Activated T-cell treated with anti-CD3 and anti-CD28 coated beads, Interleukin-2, amount 50 U/mL, for 1 hour (primary cell): Measurements from ENCODE around the gene CLINT1.

Experiments
- DNase-seq: peaks from one replicate; pipeline ENCODE4 v3.0.0-alpha.2; 2020

CLINT1 gene

GRCh38 chr5:157756122-157756521 lies 102.8 kb downstream of the CLINT1 start:
- DNase-seq = no peak

GRCh38 chr5:157750320-157750719 lies 108.6 kb downstream of the CLINT1 start:
- DNase-seq = no peak

- no peak for DNase-seq
Measured at GRCh38 chr5:157749462-157749799, 109.5 kb downstream of the CLINT1 start.

DNA sequence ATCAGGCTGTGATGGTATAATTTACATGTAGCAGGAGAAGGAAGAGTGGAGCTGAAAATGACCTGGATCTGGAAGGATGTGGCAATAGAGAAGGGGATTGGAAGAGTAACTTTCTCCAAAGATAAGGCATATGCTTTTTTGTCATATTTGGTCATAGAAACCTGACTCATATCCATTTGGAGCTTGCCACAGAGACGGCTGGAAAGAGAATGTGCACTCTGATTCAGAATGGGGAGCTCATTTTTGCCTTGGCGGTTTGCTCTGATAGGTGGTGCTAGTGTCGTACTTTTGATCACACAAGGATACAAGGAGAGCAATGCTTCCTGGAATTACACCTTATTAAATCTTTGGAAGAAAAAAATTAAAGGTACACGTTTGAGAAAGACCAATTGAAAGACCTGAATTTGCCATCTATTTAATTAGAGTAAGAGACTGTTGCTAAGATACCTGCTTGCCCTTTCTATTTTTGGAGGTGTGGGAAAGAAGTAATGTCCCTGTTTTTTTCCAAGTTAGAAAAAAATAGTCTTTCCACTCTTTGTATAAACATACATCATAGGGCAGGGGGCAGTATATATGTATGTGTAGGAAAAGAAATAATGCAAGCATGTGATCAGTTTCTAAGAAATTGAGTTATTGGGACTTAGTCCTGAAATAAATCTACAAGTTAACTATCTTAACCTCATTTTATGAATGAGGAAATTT lies 110.0 kb downstream of the CLINT1 start:
- no peak for DNase-seq

GRCh38 chr5:157747766-157748700 lies 110.9 kb downstream of the CLINT1 start:
- no peak for DNase-seq

DNA sequence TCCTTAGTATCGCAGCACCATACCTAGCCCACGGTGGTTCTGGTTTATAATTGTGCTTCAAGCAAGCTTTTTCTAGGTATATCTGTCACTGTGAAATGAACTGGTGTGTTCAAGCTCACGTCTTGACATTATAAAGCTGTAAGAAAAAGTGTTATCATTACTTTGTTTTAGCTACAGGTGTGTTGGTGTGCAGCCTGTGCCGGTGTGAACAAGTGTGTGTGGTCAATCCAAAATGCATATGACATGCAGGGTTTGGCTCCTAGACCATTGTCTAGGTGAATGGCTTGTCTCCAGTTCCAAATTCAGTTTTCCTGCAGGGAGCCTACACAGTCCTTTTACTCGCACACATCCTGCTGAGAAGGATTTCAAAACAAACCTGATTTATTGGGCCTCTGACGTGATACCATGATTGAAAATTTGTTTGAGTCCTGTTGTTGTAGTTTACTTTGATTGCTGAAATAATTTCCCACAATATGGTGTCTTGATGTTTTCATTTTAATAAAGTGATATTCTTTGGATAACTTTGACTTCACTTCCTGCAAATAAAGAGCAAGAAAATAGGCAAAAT lies 111.7 kb downstream of the CLINT1 start:
- no peak for DNase-seq

- no peak for DNase-seq
Measured at GRCh38 chr5:157745041-157745456, 113.9 kb downstream of the CLINT1 start.

DNA sequence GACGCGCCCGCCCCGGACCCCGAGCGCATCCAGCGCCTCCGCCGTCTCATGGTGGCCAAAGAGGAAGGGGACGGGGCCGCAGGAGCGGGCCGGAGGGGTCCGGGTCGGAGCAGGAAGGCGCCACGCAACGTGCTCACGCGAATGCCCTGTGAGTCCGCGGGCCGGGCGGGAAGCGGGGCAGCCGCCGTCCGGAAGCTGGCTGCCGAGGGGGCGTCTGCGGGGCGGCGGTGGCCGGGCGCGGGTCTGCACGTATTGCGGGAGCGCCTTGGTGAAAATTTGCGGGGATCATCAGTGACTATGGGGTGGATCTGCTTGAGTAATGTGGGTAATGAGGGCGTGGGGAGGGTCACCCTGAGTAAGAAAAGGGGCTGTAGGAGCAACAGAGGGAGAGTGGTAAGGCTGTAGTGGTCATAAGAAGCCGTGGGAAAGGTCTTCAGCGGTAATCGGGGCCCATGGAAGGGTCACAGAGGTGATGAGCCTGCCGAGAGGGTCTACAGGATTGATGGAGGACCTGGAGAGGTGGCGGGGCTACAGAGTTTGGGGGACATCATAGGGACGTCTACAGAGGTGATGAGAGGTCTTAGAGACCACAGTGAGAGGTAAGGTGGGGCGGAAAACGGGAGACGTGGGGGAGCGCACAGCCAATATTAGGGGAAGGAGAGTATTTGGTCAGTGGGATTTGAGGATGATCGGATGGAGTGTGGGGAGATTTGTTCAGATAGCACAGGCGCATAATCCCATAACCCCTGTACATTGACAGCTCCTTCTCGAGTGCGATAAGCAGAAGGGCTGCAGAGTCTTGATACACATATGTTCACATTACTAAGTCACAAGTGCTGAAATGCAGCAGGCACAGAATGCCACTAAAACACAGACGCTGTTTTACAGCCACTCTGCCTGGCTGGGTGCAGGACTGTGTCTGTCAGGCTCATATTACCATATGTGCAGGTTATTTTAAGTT lies 114.6 kb downstream of the CLINT1 start:
- no peak for DNase-seq

DNA sequence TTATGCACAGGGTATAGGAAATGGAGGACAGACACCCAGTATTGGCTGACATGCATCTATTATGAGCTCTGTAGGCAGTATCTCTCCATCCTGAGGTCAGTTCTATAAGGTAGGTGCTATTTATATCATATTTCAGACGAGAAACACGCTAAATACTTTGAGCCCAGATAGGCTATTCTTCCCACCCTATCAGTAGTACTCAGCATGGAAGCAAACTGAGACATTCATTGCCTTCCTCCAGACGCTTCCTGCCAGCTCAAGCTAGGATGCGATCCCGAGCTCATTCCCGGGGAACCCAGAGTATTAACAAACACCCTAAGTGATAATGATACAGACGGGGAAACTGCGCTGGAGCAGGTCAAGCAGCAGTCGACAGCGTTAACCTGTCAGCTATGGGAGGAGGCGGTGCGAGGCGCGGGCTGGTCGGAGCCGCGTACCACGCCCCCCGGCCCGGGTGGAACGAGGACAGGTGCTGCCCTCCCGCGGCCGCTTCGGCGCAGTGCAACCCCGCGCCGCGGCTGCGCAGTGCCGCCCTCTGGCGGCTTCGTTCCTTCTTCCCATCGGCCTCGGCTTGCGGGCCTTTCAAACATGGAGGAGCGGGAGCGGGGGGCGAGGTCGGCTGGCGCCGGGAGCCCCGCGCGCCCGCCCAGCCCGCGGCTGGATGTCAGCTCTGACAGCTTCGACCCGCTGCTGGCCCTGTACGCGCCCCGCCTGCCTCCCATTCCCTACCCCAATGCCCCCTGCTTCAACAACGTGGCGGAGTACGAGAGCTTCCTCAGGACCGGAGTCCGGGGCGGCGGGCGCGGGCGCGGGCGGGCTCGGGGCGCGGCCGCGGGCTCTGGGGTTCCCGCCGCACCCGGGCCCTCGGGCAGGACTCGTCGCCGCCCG lies 115.5 kb downstream of the CLINT1 start, which contains the start of gene LSM11:
LSM11 (plus strand) TSS at position 550 of the 888 bp plus-strand sequence; CDS start at position 589, 39 bp downstream.
- DNase-seq = peak; percentile 99

GRCh38 chr5:157741131-157741530 lies 117.8 kb downstream of the CLINT1 start:
- no peak for DNase-seq

- DNase-seq = no peak
Measured at GRCh38 chr5:157740229-157740610, 118.7 kb downstream of the CLINT1 start.

- DNase-seq = no peak
Measured at GRCh38 chr5:157739388-157740228, 119.3 kb downstream of the CLINT1 start.

DNA sequence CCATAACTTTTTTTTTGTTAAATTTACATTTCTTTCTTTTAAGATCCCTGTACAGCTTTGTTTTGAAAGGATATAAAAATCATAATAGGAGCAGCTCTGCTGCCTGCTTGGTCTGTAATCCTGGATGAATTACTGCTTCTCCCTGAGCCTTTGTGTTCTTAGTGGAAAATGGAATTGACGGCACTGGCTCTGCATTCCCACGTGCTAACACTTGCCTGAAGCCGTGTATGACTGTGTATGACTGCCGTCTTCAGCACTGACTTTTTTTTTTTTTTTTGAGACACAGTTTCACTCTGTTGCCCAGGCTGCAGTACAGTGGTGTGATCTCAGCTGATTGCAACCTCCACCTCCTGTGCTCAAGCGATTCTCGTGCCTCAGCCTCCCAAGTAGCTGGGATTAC lies 123.0 kb downstream of the CLINT1 start:
- no peak for DNase-seq
